SK-MEL-5 (cell line): ENCODE data around the gene ABCA1. TPM values are rescaled to one million over a fixed set of nuclear protein-coding genes. Genes with fewer than 3 reads are reported as not detected.

Experiments
- DNase-seq: peaks from one replicate; pipeline ENCODE4 v3.0.0-alpha.2; 2016; ENCODE audit warnings: low read depth, low spot score
- in situ Hi-C: cut with HindIII; loops from 2 replicates; pipeline ENCODE4 v1.10.0; 2016; ENCODE audit warnings: low sequenced_read_pairs, high pct_unique_total_duplicates, low pct_unique_long_range_greater_than_20kb
- total RNA-seq: library from RNA; depleted of rRNA; stranded (reverse); fragments of >200 nt; shearing (Covaris generic); gene quantifications from 2 replicates; pipeline ENCODE4 v1.2.3, GENCODE V29; 2014

The ABCA1 gene
- total RNA-seq, 1 experiment from 2014 or later, result 11.0 TPM

GRCh38 chr9:104835161-104835560 lies 92.8 kb downstream of the ABCA1 start:
- DNase-seq, result no peak
- in situ Hi-C loops, result no loop called here

DNA sequence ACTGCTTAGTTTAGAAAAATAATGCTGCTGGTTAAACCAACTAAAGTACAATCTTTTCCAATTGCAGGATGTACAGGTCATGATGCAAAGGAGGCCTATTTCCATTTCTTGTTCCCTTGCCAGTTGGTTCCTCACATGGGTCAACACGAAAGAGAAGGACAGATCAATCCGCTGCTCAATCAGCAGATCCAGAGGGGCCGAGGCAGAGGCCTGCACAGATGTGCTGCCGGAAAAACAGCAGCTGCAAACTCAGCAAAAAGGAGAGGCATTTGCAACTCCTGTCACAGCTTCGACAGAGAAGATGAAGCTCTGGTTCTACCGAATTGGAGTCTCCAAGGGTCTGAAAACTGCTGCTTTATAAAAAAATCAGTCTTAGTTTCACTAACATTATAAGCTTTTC lies 94.3 kb downstream of the ABCA1 start:
- in situ Hi-C loops, result no loop called here
- no peak for DNase-seq

DNA sequence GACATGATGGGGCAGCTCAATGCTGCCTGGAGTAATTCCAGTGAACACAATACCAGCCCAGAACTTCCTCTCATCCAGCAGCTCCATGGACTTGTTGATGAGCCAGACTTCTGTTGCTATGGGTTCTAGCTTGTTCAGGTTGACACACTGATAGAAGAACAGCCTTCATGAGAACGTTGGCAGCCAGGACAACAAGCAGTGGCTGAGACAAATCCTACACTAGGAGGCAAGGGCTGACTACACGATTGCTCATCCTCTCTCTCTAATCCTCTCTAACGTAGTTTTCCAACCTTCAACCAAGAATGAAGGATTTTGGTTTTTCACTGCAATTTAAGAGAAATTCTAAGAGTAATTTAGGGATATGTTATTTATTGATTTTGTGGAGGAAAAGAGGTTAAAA lies 96.3 kb downstream of the ABCA1 start:
- in situ Hi-C loops, result no loop called here
- DNase-seq, result no peak

DNA sequence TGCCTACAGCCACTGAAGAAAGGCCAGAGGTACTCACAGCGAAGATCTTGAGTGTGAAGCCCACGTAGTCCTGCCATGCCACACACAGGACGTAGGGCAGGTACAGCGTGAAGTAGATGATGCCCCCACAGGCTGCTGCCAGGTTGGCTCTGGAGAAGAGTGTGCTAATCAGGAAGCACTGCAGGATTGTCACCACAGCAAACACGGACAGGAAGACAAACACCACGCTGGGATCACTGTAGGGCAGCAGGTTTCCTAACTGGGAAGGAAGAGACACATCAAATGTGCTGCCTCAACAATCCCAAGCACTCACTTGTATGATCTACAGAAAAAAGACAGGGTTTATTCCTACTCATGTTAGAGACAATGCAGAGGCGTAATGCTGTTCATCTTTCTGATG lies 101.0 kb downstream of the ABCA1 start:
- no peak for DNase-seq
- in situ Hi-C loops, result no loop called here

- in situ Hi-C loops, result no loop called here
- DNase-seq, result peak; percentile 24
Observed at GRCh38 chr9:104826079-104826775, 101.7 kb downstream of the ABCA1 start.

DNA sequence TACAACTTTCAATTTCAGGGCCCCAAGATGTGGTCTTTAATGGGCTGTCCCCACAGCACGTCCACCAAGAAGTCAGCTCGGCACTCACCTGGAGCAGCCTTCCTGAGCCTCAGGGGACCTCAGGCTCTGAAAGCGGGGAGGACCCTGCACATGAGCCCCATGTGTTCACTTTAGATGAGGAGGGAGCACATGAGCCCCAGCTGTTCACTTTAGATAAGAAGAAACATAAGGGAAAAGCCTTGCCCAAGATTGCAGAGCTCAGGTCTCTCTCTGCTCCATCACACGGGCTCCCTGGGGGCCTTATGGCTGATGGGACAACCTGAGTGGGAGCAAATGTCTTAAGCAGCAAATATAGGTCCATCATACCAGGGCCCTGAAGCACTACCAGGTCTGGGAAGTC lies 107.6 kb downstream of the ABCA1 start:
- in situ Hi-C loops, result no loop called here
- no peak for DNase-seq

- no peak for DNase-seq
- in situ Hi-C loops, result no loop called here
Observed at GRCh38 chr9:104819033-104819432, 108.9 kb downstream of the ABCA1 start.

- no peak for DNase-seq
- in situ Hi-C loops, result no loop called here
Observed at GRCh38 chr9:104817437-104817836, 110.5 kb downstream of the ABCA1 start.

DNA sequence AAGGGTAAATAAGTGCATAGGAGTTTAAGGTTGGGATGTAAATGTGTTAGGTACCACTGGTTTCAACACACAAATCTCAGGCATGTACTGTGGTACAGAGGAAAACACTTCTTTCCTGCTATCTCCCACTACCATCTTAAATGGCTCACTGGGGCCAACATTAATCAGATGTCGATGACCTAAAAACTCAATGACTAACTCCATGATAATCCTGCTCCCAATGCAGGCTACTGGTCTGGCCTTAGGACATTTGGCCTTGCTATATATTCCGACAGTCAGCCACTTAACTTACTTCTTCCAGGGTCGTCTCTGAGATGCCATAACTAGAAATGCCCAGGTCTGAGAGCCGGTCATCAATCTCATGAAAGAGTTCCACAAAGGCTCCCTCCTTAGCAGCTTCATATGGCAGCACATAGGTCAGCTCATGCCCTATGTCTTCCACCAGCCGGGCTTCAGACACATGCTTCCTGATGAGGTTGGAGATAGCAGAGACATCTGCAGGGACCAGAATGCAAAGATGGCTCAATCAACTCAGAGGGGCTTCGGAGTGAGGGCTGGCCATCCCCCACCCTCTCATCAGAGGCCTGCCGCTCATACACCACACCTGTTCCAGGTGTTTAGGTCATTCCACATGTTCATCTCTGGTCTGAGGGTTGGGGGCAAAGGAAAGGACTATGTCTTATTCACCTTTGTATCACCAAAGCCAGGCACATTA lies 111.9 kb downstream of the ABCA1 start:
- no peak for DNase-seq
- in situ Hi-C loops, result no loop called here

GRCh38 chr9:104810421-104811339 lies 117.3 kb downstream of the ABCA1 start:
- in situ Hi-C loops, result no loop called here
- DNase-seq, result no peak

GRCh38 chr9:104808035-104808614 lies 119.8 kb downstream of the ABCA1 start:
- peak; percentile 35 for DNase-seq
- in situ Hi-C loops, result no loop called here

GRCh38 chr9:104805441-104805840 lies 122.5 kb downstream of the ABCA1 start:
- in situ Hi-C loops, result no loop called here
- DNase-seq, result no peak

DNA sequence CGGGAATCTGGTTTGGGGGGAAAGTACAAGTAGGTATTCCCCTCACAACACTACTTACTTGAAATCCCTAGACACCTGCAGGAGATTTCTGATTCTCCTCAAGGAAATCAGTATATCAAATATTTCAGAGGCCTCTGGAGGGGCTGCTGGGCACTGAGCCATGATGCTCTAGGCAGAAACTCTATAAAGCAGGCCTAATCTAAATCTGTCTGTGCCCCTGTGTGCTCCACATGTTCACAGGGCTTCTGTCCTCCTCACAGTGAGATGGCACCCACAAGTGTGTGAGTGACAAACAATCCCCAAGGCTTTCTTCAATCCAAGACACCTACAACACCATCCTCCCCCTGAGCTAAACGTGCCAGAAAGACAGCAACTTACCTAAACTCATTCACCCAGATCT lies 125.0 kb downstream of the ABCA1 start:
- DNase-seq, result no peak
- in situ Hi-C loops, result no loop called here

DNA sequence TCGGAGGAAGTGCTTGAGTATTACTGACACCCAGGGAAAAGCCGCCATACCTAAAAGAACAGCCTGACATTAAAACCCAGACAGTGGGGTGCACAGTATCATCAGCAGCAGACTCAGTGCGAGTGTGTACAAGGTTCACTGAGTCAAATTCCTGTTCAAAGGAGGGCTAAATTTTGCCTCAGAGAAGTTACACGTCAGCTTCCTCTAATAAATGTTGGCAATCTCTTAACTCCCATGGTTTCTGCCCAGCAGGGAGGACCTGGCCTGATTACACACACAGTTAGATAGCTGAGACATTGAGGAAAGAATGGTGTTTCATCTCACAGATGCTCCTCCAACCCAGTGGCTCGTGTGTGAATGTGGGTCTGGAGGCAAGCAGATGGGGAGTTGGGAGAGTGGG lies 125.8 kb downstream of the ABCA1 start:
- no peak for DNase-seq
- in situ Hi-C loops, result no loop called here

- no peak for DNase-seq
- in situ Hi-C loops, result no loop called here
Observed at GRCh38 chr9:104800068-104800785, 127.7 kb downstream of the ABCA1 start.

DNA sequence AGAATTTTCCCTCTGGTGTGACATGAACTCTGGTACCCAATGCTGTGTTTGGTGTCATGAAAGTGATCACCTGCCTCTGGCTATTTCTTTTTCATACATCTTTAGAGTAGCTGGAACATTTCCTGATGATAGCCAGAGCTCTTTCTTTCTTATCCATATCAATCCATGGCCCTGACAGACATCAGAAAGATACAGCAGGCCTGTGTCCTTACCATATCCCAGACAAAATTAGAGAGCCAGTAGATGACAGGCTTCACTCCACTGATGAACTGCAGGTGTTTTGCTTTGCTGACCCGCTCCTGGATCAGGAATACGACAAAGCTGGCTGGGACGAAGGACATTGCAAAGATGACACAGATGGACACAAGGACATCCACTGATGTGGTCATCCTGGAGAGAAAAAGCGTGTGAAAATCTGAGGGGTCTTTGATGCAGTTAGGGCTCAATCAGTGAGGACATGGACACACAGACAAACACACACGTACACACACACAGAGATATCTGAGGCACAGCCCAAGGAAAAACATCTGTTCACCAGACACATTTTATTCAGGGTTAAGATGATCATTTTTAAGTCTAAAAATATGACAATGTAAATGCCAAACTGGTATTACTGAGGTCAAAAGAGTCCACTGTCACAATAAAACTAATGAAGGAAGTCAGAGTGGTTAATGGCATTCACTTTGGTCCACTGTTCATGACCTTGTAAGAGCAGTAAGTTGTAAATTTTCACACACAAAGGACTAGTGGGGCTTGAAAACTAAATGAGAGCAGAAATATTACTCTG lies 129.6 kb downstream of the ABCA1 start:
- DNase-seq, result no peak
- in situ Hi-C loops, result no loop called here

GRCh38 chr9:104795857-104796256 lies 132.1 kb downstream of the ABCA1 start:
- in situ Hi-C loops, result no loop called here
- no peak for DNase-seq
